ENCODE data around the gene PLXND1.

- no peak for TF ChIP-seq RAD21 (IDR thresholded peaks at IDR 0.05; ENCODE audit: low read depth)
- TF ChIP-seq REST (IDR thresholded peaks at IDR 0.05; ENCODE audit: low read depth), result no peak
- TF ChIP-seq CEBPB (IDR thresholded peaks at IDR 0.05), result no peak
- no peak for TF ChIP-seq EGR1 (IDR thresholded peaks at IDR 0.05)
- no peak for TF ChIP-seq FOXM1 (IDR thresholded peaks at IDR 0.05; ENCODE audit: borderline replicate concordance, low read depth)
- TF ChIP-seq EP300 (IDR thresholded peaks at IDR 0.05; ENCODE audit: borderline replicate concordance), result no peak
- no peak for TF ChIP-seq CREB1 (IDR thresholded peaks at IDR 0.05; ENCODE audit: low read depth)
- TF ChIP-seq NFIC (IDR thresholded peaks at IDR 0.05), result no peak
- no peak for TF ChIP-seq USF1 (IDR thresholded peaks at IDR 0.05)
- TF ChIP-seq MAX (IDR thresholded peaks at IDR 0.05), result no peak
- TF ChIP-seq YY1 (IDR thresholded peaks at IDR 0.05; ENCODE audit: low read depth), result no peak
- no peak for TF ChIP-seq TEAD4 (IDR thresholded peaks at IDR 0.05)
Observed at GRCh38 chr3:129517516-129517915, 89.0 kb downstream of the PLXND1 start.

Measured in Ishikawa (cell line).